Epithelial cell of esophagus (primary cell): Measurements from ENCODE around the gene C20orf141.

Experiments used
- DNase-seq: peaks from one replicate; pipeline ENCODE4 v3.0.0; 2010; ENCODE audit warnings: low read depth
- H3K4me3 ChIP-seq: 2 replicates; pipeline ENCODE4 v1.5.1; 2011; ENCODE audit warnings: mild to moderate bottlenecking, low read length, control low read depth
- CTCF ChIP-seq: IDR thresholded peaks from 2 replicates; pipeline ENCODE4 v1.5.1; 2011; ENCODE audit warnings: low read depth, mild to moderate bottlenecking, low read length, control low read depth, inconsistent platforms; ENCODE audit not compliant: insufficient read depth; ENCODE audit errors: missing control alignments

The C20orf141 gene

GRCh38 chr20:2849529-2849928, 34.7 kb downstream of the C20orf141 start:
- no peak for DNase-seq
- no peak for TF ChIP-seq CTCF

GRCh38 chr20:2851086-2851485, 36.3 kb downstream of the C20orf141 start:
- no peak for DNase-seq
- TF ChIP-seq CTCF, result no peak
- H3K4me3 ChIP-seq, result no peak overlapping the region

More at GRCh38 chr20:2849529-2849928, 34.7 kb downstream of the C20orf141 start:
- no peak overlapping the region for H3K4me3 ChIP-seq

- no peak for TF ChIP-seq CTCF
- DNase-seq, result no peak
- H3K4me3 ChIP-seq, result no peak overlapping the region
Measured at GRCh38 chr20:2858591-2858990, 43.8 kb downstream of the C20orf141 start.

GRCh38 chr20:2859330-2860121, 44.7 kb downstream of the C20orf141 start:
- H3K4me3 ChIP-seq, result no peak overlapping the region
- DNase-seq, result no peak
- no peak for TF ChIP-seq CTCF

- H3K4me3 ChIP-seq, result no peak overlapping the region
- DNase-seq, result no peak
Measured at GRCh38 chr20:2864626-2865025, 49.8 kb downstream of the C20orf141 start.

GRCh38 chr20:2865101-2865500, 50.3 kb downstream of the C20orf141 start:
- no peak for TF ChIP-seq CTCF
- no peak for DNase-seq
- H3K4me3 ChIP-seq, result no peak overlapping the region

More at GRCh38 chr20:2864626-2865025, 49.8 kb downstream of the C20orf141 start:
- no peak for TF ChIP-seq CTCF
